Coronary artery (tissue), 2 donors: ENCODE measurements around the gene CD47.

ENCODE experiments used
- DNase-seq: peaks from one replicate; pipeline ENCODE4 v3.0.0-alpha.2; 2017; ENCODE audit warnings: low spot score
- H3K27ac ChIP-seq, 2 donors: fragments of 200-600 bp; sonication (generic); one replicate each; pipeline ENCODE4 v1.5.1; 2016 to 2019
- H3K4me3 ChIP-seq: fragments of 200-600 bp; sonication (generic); 2 replicates; pipeline ENCODE4 v1.5.1; 2016; ENCODE audit warnings: mild to moderate bottlenecking, moderate library complexity
- CTCF ChIP-seq: fragments of 200-600 bp; sonication (generic); IDR thresholded peaks from one replicate; pipeline ENCODE4 v1.5.1; 2019; ENCODE audit warnings: antibody characterized with exemption

Gene CD47

GRCh38 chr3:108131475-108132134 is 40.8 kb upstream of the CD47 start:
- Histone ChIP-seq H3K27ac (no peak overlapping the region), H3K4me3 (no peak overlapping the region)
- DNase-seq = no peak
- no peak for TF ChIP-seq CTCF

- DNase-seq = no peak
- Histone ChIP-seq H3K4me3 (no peak overlapping the region), H3K27ac (no peak overlapping the region)
- no peak for TF ChIP-seq CTCF
Observed at GRCh38 chr3:108130701-108131474, 40.1 kb upstream of the CD47 start.

GRCh38 chr3:108130236-108130635 is 39.4 kb upstream of the CD47 start:
- no peak for TF ChIP-seq CTCF
- Histone ChIP-seq H3K27ac (no peak overlapping the region), H3K4me3 (no peak overlapping the region)
- DNase-seq = no peak

- no peak for DNase-seq
- Histone ChIP-seq H3K27ac (no peak overlapping the region), H3K4me3 (no peak overlapping the region)
- TF ChIP-seq CTCF = no peak
Observed at GRCh38 chr3:108127301-108127988, 36.6 kb upstream of the CD47 start.

- H3K27ac ChIP-seq = no peak overlapping the region
- no peak for TF ChIP-seq CTCF
Observed at GRCh38 chr3:108126348-108126747, 35.5 kb upstream of the CD47 start.

GRCh38 chr3:108125550-108126071 is 34.8 kb upstream of the CD47 start:
- DNase-seq = no peak
- Histone ChIP-seq H3K27ac (no peak overlapping the region), H3K4me3 (no peak overlapping the region)
- no peak for TF ChIP-seq CTCF

More at GRCh38 chr3:108126348-108126747, 35.5 kb upstream of the CD47 start:
- DNase-seq = no peak
- no peak overlapping the region for H3K4me3 ChIP-seq
